OCI-LY7 (cell line): ENCODE measurements around the gene NAP1L4. TPM values are rescaled to one million over a fixed set of nuclear protein-coding genes. Genes with fewer than 3 reads are reported as not detected.

Source experiments
- BruUV-seq: library from RNA; stranded (reverse); fragments of 400-500 nt; replicated peaks from 2 replicates; lab custom pipeline; 2021; lab: Mats Ljungman, UMichigan
- CTCF ChIA-PET: fragments of 300-600 bp; sonication (Branson Sonifier 250); formaldehyde crosslinking; loops from one replicate; lab custom pipeline; 2022; ENCODE audit warnings: antibody characterized with exemption; ENCODE audit not compliant: unreplicated experiment; lab: Charles Lee
- POLR2A ChIA-PET: fragments of 300-600 bp; sonication (Branson Sonifier 250); formaldehyde crosslinking; loops from one replicate; lab custom pipeline; 2022; ENCODE audit warnings: antibody characterized with exemption; lab: Charles Lee
- DNase-seq: peaks from one replicate; pipeline ENCODE4 v3.0.0-alpha.2; 2015; ENCODE audit warnings: low spot score
- H2AFZ ChIP-seq: fragments of 200-600 bp; sonication (generic), shearing (Covaris generic); 2 replicates; pipeline ENCODE4 v1.6.1; 2014; ENCODE audit warnings: mild to moderate bottlenecking, antibody characterized with exemption, low read length, moderate library complexity
- H3K27ac ChIP-seq: fragments of 200-600 bp; sonication (generic); 2 replicates; pipeline ENCODE4 v1.5.1; 2014; ENCODE audit warnings: mixed run types, low read depth, mild to moderate bottlenecking, moderate library complexity, low read length, inconsistent platforms; ENCODE audit not compliant: poor library complexity, severe bottlenecking
- H3K36me3 ChIP-seq: fragments of 200-600 bp; sonication (generic); 2 replicates; pipeline ENCODE4 v1.6.1; 2014; ENCODE audit warnings: mild to moderate bottlenecking, antibody characterized with exemption, low read length, moderate library complexity, mixed read lengths; ENCODE audit not compliant: insufficient read depth
- H3K4me1 ChIP-seq: fragments of 200-600 bp; sonication (generic); 2 replicates; pipeline ENCODE4 v1.5.1; 2014; ENCODE audit warnings: mild to moderate bottlenecking, low read length; ENCODE audit not compliant: insufficient read depth, poor library complexity, severe bottlenecking
- H3K4me2 ChIP-seq: fragments of 200-600 bp; sonication (generic); 2 replicates; pipeline ENCODE4 v1.6.1; 2014; ENCODE audit warnings: mild to moderate bottlenecking, low read length
- H3K4me3 ChIP-seq: fragments of 200-600 bp; sonication (generic); 2 replicates; pipeline ENCODE4 v1.5.1; 2014; ENCODE audit warnings: mild to moderate bottlenecking, low read depth, low read length; ENCODE audit not compliant: poor library complexity, severe bottlenecking
- H3K79me2 ChIP-seq: fragments of 200-600 bp; sonication (generic); 2 replicates; pipeline ENCODE4 v1.6.1; 2016; ENCODE audit warnings: low read depth, mild to moderate bottlenecking, low read length, moderate library complexity, mixed read lengths; ENCODE audit not compliant: insufficient read depth
- H3K9me2 ChIP-seq: fragments of 200-600 bp; sonication (generic); 2 replicates; pipeline ENCODE4 v1.6.1; 2016; ENCODE audit warnings: mild to moderate bottlenecking, low read length, mixed read lengths; ENCODE audit not compliant: insufficient read depth
- H3K9me3 ChIP-seq: fragments of 200-600 bp; sonication (generic); 2 replicates; pipeline ENCODE4 v1.6.1; 2014; ENCODE audit warnings: mild to moderate bottlenecking, mixed run types, low read length, mixed read lengths
- H4K20me1 ChIP-seq: fragments of 200-600 bp; sonication (generic); 2 replicates; pipeline ENCODE4 v1.6.1; 2014; ENCODE audit warnings: mild to moderate bottlenecking, antibody characterized with exemption, low read length, moderate library complexity, mixed read lengths; ENCODE audit not compliant: insufficient read depth
- EZH2phosphoT487 ChIP-seq: fragments of 200-600 bp; sonication (generic); IDR thresholded peaks from 2 replicates; pipeline ENCODE4 v1.6.1; 2018; ENCODE audit warnings: low read depth, borderline replicate concordance, mild to moderate bottlenecking, mixed run types, antibody characterized with exemption, low read length, moderate library complexity, mixed read lengths
- intact Hi-C: fragments of 100-400 bp; cut with micrococcal nuclease; formaldehyde crosslinking; loops from one replicate; pipeline ENCODE4 v1.10.0; 2022; ENCODE audit not compliant: unreplicated experiment
- total RNA-seq, 2 experiments: library from RNA; depleted of rRNA in 1 of 2; stranded (reverse); fragments of >200 nt in 1 of 2; shearing (Covaris generic) in 1 of 2; gene quantifications; 2 replicates each; pipeline ENCODE4 v1.2.3, GENCODE V29; 2014 to 2022
- TF ChIP-seq, protein P1 (sequence below): fragments of 200-600 bp; sonication (generic); conservative IDR thresholded peaks from 2 replicates; pipeline ENCODE4 v1.5.1; 2014; ENCODE audit warnings: mild to moderate bottlenecking, antibody characterized with exemption, low read length, moderate library complexity, mixed read lengths

Gene NAP1L4
- total RNA-seq, 2 experiments from 2014 or later = 152 to 183 TPM

DNA sequence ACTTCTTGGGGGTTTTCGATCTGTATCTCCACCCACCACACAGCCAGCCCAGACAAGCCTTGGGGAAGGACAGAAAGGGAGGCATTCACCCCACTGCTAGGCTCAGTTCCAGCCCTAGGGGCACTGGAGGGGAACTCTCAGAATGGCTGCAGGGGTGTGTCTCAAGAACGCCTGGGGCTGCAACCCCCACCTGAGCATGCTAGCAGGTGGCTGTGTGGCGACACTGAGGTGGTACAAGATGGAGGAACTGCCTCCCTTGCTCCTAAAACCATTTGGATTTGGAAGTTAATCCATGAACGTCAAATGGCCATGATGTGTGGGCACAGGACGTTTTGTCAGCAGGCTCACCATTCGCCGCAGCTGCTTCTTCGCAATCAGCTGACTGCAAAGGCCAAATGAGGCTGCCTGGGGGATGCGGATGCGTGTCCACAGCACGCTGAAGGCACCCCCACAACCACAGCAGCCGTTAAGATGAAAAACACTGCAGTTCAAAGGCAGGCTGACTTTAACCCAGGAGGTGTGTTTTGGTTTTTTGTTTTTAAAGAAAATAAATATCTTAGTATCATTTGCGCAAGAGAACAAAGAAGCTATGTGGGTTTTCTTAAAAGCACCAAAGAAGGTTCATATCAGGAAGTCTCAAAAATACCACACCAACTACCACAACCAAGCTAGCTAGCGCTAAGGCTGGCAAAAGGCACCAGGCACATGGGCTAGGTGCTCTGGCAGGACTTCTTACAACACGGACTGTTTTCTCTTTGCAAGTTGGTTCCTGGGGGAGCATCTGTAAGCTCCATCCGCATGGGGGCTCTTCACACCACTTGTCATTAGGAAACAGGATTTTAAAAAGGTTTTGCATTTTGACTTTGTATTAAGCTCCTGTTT lies 22.2 kb upstream of the NAP1L4 start:
- no peaks in the 10 kb centered on the region for H4K20me1 ChIP-seq
- DNase-seq = no peak
- ChIA-PET CTCF (no interaction called here), POLR2A (interaction anchor here (0.8 to 1.1 kb wide), 3 partner anchors 11 to 43 kb away, joined by 3 to 4 read pairs (median 3); partner anchors contain the start of gene CARS1)
- H3K4me3 ChIP-seq = no peak overlapping the region
- no peaks in the 10 kb centered on the region for H3K9me3 ChIP-seq
- H3K36me3 ChIP-seq = peaks cover 85% of the 10 kb centered on the region
- no peaks in the 10 kb centered on the region for H3K79me2 ChIP-seq
- TSS peak; percentile 40 for BruUV-seq
- no peak for TF ChIP-seq EZH2phosphoT487
- TF ChIP-seq, protein P1, sequence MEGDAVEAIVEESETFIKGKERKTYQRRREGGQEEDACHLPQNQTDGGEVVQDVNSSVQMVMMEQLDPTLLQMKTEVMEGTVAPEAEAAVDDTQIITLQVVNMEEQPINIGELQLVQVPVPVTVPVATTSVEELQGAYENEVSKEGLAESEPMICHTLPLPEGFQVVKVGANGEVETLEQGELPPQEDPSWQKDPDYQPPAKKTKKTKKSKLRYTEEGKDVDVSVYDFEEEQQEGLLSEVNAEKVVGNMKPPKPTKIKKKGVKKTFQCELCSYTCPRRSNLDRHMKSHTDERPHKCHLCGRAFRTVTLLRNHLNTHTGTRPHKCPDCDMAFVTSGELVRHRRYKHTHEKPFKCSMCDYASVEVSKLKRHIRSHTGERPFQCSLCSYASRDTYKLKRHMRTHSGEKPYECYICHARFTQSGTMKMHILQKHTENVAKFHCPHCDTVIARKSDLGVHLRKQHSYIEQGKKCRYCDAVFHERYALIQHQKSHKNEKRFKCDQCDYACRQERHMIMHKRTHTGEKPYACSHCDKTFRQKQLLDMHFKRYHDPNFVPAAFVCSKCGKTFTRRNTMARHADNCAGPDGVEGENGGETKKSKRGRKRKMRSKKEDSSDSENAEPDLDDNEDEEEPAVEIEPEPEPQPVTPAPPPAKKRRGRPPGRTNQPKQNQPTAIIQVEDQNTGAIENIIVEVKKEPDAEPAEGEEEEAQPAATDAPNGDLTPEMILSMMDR = no peak
- H3K4me1 ChIP-seq = no peaks in the 10 kb centered on the region
- no peak overlapping the region for H2AFZ ChIP-seq
- intact Hi-C loops = no loop called here
- no peak overlapping the region for H3K4me2 ChIP-seq
- no peak overlapping the region for H3K27ac ChIP-seq
- H3K9me2 ChIP-seq = no peaks in the 10 kb centered on the region

DNA sequence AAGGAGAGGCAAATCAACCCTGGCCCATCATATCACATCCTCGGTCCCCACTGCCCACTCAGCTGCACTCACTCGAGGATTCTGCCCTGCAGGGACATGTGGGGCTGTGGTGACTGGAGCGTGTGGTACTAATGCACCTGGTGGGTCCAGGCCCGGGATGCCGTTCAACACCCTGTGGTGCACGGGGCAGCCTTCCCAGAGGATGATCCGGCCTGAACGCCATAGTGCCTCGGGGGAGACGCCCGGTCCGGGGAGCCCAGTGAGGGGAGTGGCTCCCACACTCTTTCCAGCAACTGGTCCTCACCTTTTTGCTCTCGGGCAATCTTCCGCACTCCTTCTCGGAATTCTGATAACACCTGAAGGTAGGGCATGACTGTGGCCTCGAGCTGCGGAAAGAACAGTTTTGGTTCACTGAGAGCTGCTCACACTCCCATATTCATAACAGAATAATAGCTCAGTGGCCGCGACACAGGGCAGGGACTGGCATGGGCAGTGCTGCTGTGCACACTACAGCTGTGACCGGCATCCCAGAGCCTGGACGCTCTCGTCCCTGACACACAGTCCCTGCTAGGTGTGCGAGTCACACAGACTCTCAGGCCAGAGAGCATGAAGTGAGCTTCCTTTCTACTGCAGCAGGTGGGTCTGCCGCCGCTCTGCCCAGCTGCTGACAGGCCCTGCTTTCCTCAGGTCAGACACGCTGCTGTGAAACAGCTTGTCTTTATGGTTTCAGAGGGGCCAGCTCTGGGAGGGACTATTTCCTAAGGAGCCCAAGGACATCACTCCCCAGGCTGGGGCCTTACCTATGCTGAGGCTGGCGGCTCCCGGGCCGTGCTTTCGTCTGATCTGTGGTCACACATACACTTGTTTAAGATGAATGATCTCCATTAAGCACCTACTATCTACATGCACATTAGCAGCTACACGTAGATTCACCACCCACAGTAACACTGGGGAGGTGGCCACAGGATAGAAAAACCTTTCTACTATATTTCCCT lies 20.1 kb upstream of the NAP1L4 start:
- H4K20me1 ChIP-seq = no peaks in the 10 kb centered on the region
- intact Hi-C loops = no loop called here
- H3K79me2 ChIP-seq = no peaks in the 10 kb centered on the region
- peaks cover 70% of the 10 kb centered on the region for H3K36me3 ChIP-seq
- no peaks in the 10 kb centered on the region for H3K4me1 ChIP-seq
- no peak for DNase-seq
- CTCF ChIA-PET = no interaction called here
- BruUV-seq = no TSS peak
- no peak overlapping the region for H2AFZ ChIP-seq
- H3K4me2 ChIP-seq = no peak overlapping the region
- no peak overlapping the region for H3K4me3 ChIP-seq
- H3K27ac ChIP-seq = no peak overlapping the region
- POLR2A ChIA-PET = no interaction called here
- no peaks in the 10 kb centered on the region for H3K9me2 ChIP-seq
- H3K9me3 ChIP-seq = no peaks in the 10 kb centered on the region
- TF ChIP-seq EZH2phosphoT487 = no peak
- TF ChIP-seq, protein P1 = no peak
